Measurements from ENCODE around the gene SEMA6B. TPM values are rescaled to one million over a fixed set of nuclear protein-coding genes. Genes with fewer than 3 reads are reported as not detected.

The SEMA6B gene
- total RNA-seq, 4 donors from 2014 or later: 2.6 to 12.8 (median 5.2) TPM

DNA sequence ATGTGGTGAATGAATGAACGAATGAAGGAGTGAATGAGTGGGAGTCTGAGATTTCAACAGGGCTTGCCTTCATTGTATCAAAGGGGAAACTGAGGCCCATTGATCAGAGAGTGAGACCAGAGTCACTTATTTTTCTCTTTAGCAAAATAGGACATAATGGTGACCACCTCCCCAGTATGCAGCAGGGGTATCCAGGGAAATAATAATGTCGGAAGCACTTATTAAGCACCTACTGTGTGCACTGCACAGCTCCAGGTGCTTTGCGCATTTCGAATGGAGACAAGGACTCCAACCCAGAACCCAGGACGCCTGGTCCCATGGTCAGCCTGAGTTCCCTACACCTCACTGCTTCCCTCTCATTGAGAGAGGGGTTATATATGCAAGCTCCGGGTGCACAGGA lies 26.8 kb upstream of the SEMA6B start:
- TF ChIP-seq, protein P1, sequence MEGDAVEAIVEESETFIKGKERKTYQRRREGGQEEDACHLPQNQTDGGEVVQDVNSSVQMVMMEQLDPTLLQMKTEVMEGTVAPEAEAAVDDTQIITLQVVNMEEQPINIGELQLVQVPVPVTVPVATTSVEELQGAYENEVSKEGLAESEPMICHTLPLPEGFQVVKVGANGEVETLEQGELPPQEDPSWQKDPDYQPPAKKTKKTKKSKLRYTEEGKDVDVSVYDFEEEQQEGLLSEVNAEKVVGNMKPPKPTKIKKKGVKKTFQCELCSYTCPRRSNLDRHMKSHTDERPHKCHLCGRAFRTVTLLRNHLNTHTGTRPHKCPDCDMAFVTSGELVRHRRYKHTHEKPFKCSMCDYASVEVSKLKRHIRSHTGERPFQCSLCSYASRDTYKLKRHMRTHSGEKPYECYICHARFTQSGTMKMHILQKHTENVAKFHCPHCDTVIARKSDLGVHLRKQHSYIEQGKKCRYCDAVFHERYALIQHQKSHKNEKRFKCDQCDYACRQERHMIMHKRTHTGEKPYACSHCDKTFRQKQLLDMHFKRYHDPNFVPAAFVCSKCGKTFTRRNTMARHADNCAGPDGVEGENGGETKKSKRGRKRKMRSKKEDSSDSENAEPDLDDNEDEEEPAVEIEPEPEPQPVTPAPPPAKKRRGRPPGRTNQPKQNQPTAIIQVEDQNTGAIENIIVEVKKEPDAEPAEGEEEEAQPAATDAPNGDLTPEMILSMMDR (IDR thresholded peaks at IDR 0.05; ENCODE audit: low read depth): no peak

DNA sequence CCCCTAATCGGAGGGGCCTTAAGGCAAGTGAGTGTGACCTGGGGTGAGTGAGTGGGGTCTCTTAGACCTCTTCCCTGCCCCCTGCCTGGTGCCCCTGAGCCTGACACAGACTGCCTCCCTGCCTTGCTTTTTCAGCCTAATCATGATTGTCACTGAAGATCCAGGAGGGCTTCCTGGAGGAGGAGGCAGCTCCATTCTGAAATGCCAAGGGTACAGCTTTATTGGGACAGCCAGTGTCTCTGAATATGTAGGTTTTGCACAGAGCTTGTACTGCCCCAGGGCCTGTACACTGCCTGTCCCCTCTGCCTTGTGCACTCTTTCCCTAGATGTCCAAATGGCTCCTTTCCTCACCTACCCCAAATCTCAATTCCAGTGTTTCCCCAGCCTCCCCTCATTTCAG lies 26.1 kb upstream of the SEMA6B start:
- TF ChIP-seq, protein P1 (IDR thresholded peaks at IDR 0.05; ENCODE audit: low read depth): no peak

DNA sequence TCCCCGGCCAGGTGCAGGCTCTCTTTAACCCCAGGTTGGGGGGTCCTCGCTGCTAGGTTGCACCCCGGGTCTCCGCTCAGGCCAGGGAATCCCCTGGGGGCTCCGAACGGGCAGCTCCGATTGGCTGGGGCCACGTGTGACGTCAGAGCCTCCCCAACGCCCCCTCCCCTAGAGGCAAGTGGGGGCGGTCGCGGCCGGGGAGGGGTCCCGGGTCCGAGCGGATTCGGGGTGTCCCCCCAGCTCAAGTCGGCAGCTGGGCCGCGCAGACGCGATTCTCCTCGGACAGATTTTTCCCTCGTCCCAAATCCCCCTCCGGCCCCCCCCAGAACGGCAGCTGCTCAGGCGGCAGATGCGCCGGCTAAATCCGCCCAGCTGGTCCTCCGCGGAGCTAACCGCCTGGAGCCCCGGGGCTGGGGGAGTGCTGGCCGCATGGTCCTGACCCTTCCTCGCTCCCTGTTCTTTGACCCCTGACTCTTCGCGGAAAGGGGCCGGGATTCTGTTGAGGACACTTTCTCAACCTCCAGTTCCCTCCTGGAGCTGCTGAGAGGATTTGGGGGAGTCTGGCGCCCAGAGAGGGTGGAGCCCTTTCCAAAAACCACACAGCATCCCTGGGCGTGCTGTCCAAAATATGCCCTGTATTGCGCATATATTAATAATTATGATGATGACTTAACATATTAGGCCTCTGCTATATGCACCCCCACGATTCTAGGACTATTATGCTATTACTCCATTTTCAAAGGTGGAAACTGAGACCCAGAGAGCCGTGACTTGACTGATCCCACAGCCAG lies 25.4 kb upstream of the SEMA6B start:
- TF ChIP-seq, protein P1 (IDR thresholded peaks at IDR 0.05; ENCODE audit: low read depth): no peak

DNA sequence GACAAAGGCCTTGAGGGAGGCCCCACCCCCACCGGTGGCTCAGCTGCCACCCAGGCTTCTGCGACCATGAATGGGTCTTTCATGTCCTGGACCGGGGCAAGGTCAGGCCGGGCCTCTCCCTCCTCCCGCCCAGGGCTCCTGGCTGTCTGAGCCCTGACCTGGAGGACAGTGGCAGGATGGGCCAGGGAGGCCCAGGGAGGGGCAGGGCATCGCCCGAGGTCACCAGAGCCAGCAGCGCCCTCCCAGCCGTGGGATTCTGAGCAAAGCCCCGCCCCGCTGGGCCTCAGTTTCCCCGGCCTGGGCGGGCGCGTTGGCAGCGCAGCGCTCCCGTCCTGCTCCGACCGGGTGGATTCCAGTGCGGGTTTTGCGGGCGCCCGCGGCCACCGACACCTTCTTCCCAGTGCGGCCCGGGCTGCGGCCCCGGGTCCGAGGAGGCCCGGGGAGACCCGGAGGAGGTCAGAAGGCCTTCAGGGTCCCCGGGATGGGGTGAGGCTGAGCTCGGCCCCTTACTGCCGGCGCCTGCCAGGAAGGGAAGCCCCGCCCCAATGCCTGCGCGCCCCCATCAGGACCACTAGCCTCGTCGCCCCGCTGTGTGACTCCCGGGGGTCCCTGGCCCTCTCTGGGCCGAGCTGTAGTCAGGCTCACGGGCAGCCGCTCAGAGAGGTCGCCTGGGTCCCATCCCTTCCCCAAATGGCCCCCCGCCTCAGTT lies 24.6 kb upstream of the SEMA6B start:
- TF ChIP-seq, protein P1 (IDR thresholded peaks at IDR 0.05; ENCODE audit: low read depth): no peak

DNA sequence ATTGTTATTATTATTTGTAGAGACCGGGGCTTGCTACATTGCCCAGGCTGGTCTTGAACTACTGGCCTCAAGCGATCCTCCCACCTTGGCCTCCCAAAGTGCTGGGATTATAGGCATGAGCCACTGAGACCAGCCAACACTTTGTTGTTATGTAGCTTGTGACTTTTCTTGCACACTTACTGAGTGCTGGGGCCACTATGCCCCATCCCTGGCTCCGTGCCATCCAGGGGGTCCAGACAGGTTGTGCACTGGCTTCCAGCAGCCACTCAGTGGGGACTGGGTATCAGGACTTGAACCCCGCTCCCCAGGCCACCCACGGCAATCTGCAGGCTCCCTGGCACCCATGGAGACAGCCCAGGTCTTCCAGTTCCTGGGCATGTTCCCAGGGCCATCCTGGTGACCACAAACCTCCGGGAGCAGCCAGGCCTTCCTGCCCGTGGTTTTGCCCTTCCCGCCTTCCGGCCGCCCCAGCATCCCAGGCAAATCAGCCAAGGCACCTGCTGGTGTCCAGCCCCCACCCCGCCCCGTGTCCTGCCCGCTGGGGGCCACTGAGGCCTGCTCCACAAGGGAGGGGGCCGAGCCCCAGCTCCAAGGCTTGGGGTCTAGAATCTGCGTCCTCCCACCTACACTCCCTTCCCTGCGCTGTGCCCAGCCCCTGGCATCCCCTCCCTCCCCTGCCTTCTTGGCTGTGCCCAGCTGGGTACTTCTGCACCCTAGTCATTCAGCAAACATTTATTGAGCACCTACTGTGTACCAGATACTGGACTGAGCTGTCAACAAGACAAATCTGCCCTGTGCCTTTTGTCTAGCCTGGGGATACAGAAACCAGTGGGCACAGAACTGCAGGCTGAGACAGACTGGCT lies 23.7 kb upstream of the SEMA6B start:
- TF ChIP-seq, protein P1 (IDR thresholded peaks at IDR 0.05; ENCODE audit: low read depth): no peak

DNA sequence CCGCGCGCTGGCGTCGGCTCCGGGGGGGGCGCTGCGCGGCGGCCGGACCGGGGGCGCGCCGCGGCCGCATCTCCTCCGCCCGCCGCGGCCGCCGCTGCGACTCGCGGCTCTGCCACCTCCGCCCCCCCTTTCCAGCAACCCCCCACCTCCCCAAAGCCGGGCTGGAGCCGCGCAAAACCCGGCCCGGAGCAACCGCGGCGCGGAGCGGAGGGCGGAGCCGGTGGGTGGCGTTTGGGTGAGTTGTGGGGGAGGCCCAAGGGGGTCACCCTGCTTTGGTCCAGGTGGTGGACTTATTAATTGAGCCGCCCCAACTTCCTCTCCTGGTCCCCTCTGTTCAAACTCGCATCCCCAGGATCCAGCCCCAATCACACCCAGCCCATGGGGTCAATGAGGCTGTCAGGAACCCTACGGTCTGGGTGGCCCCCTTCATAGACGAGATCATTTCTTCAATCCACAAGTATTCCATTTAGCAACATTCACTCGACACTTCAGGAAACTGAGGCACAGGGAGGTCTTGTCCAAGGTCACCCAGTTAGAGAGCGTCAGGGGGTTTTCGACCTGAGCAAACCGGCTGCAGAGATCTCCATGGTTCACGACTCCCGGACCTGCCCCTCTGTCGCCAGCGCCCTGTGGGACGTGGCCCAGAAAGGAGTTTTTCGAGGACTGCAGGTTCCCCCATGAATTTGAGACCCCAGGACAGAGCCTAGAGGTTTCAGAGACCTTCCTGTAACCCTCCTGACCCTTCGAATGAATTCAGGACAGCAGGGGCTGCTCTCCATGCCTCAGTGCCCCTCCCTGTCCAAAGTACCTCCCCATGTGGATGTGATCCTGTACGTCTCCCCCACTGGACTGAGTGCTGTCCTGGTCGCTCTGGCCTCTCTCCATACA lies 22.4 kb upstream of the SEMA6B start:
- TF ChIP-seq, protein P1 (IDR thresholded peaks at IDR 0.05; ENCODE audit: low read depth): no peak

Data from subcutaneous adipose tissue (tissue), 4 donors.